OCI-M2 (cell line): ENCODE measurements around the gene RPL26.
"Not testable (repeated sequence)": the region's sequence is repeated elsewhere in the genome, so short reads cannot be mapped to it uniquely, and the experiment has no call there.

Source experiments
- DNase-seq: peaks from one replicate; lab custom pipeline; 2025; ENCODE audit not compliant: unreplicated experiment; lab: John Stamatoyannopoulos, UW

Gene RPL26

DNA sequence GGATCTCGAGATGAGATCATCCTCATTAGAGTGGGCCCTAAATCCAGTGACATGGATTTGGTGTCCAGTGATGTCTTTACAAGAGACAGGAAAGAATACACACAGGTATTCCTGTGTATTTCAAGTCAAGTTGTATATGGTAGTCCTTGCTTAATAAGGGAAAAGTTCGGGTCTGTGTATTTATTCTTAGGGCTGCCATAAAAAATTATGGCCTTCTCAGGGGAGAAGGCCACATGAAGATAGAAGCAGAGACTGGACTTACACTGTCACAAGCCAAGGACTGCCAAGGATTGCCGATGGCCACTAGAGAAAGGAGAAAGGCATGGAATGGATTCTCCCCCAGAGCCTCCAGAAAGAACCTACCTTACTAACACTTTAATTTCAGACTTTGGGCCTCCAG lies 14.8 kb downstream of the RPL26 start:
- no peak for DNase-seq

DNA sequence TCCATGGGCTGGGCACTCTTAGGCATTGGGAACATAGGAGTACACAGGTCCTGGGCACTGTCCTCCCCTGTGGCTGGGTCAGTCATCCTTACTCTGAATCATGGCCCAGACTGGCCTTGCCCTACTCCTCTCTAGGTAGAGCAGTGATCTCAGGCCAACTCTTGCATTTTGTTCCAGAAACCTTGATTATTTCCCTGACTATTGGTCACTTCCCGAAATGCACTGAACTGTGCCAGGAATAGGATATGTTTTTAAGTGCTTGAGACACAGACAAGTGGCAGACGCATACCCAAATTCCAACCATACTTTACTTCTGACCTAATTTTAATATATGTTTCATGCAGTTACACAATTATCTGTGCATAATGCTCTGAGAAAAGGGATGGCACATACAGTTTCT lies 16.8 kb downstream of the RPL26 start:
- DNase-seq, result no peak

DNA sequence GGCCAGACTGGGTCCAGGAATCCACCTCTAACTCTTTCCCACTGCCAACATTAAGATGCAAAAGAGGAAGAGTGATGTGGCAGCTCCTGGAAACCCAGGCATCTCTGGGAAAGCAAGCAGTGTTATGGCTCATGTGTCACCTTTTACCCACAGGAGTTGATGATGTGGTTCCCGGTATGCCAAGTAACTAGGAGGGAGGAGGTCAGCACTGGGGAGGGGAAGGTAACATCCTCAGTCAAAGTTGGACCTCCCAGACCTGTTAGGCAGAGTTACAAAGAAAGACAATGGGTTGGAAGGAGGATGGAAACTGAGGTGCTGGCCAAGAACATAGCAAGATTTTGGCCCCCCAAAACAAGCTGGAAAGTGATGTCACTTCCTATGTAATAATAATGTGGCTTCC lies 17.9 kb downstream of the RPL26 start:
- DNase-seq, result no peak

DNA sequence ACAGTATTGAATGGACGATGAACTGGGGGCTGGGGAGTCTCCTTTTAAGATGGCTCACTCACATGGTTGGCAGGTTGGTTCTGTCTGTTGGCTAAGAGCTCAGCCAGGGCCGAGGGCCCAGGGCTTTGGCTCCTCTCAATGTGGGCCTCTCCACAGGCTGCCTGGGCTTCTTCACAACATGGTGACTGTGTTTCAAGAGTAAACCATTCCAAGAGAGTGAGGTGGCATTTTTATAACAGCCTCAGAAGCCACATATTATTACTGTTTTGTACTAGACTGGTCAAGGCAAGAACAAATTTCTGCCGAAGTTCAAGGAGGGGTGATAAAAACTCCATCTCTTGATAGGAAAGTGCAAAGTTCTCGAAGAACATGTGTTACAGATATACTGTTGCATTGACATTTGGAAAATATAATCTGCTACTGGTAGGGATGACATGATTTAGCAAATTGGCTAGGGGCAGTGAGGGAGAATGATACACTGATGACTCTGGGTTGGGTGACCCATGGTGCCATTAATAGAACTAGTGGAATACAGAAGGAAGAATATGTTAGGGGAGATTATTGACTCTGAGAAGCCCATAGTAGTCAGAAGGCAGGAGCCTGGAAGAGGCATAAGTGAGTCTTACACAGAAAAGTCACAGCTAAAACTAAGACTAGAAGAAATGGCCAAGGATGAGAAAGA lies 20.2 kb downstream of the RPL26 start:
- DNase-seq, result no peak

DNA sequence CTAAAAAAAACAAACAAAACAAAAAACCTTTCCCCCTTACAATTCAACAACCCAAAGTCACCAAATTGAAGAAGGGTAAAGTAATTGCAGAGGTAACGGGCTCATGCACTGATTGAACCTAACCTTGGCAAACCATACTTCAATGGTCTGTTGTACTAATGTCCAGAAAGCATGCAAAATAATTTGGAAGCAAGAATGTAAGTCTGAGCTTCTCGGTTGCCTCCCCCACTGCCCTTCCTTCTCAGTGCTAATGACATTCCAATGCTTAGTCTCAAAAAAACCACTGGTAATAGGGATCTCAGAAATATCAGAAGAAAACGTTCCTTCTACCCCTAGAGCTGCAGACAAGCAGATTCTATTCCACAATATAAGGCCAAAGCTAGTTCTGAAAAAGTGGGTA lies 22.2 kb downstream of the RPL26 start:
- DNase-seq, result no peak

DNA sequence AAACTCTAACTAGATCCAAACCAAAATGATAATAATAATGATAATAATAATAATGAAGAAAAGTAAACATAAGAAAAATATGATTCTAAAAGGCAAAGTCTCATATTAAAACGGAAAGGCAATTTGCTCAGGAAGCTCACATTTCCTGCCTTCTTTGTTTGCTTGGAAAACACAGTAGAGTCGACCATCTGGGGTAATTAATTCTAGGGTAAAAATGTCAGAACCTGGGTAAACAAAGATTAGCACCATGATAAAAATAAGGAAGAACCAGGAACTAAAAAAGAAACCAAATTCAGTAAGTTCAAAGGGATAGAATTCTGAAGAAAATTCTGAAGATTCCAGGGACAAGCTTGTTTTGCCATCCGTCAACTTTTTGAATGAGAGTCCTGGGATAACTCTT lies 22.7 kb downstream of the RPL26 start:
- no peak for DNase-seq

DNA sequence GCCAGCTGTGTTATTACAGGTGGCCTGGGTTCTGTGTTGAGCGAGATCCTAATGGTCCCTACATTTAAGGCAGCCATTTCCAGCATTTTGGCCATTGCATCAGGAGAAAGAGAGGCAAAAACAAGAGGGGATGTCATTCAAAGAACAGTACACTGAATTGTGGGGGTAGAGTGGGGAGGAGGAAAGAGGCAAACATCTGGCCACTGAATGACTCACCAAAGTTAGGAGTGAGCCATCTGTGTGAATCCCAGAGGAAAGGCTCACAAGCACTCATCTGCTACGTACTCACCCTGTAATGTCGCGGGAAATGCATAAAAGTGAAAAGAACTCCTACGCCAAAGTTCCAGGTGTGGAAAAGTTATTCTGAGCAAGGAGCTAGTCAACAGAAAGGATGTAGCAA lies 23.2 kb downstream of the RPL26 start:
- no peak for DNase-seq

DNA sequence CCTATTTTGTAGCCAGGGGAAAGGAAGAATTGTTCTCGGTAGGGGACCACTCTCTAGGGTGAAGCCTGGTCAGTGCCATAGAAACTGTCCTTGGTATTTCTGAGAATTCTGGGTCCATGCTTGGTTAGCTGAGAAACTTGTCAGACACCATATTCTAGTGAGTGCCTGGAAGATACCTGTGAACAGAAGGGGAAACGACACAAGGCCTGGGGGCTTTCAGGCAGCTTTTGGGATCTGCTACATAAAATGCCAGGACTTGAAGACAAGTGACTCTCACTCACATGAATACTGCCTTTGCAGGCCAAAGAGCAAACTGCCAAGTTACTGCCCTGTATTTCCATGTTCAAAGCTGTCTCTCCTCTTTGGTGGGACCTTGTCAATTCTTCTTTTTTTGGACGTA lies 25.1 kb downstream of the RPL26 start:
- no peak for DNase-seq

DNA sequence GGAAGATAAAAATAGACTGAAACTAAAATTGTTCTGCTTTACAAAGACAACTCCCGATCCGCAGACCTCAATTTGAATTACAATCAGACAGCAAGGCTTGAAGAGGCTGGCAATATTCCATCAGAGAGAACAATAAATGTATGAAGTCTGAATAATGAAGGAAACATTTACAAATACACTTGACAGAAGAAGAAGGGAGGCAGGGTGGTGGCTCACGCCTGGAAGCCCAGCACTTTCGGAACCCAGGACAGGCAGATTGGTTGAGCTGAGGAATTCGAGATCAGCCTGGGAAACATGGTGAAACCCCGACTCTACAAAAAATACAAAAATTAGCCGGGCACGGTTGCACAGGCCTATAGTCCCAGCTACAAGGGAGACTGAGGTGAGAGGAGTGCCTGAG lies 28.8 kb downstream of the RPL26 start:
- no peak for DNase-seq

DNA sequence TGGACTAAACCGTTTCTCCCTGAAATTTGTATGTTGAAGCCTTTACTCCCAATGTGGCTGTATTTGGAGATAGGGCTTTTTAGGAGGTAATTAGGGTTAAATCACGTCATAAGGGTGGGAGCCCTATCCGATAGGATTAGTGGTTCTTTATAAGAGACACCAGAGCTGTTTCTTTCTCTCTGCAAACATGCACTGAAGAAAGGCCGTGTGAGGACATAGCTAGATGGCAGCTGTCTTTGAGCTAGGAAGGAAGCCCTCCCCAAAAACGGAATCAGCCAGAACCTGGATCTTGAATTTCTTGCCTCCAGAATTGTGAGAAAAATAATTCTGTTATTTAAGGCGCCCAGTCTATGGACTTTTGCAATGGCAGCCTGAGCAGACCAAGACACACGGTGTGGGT lies 29.3 kb downstream of the RPL26 start:
- DNase-seq, result no peak

DNA sequence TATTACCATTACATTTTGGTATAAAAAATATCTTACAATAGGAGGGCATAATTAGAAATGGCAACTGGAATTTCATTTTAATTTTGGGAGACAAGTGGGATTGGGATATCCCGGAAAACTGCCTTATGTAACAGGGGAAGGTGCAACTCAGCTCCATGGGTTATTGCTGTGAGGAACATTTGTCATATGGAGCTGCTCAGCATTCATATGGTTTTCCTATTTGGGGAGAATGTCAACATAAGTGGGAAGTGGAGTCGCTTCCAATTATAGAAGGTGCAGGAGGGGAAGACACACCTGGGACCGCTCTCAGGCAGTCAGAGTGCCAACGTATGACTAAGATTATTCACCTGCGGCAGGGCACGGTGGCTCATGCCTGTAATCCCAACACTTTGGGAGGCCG lies 32.7 kb downstream of the RPL26 start:
- no peak for DNase-seq

DNA sequence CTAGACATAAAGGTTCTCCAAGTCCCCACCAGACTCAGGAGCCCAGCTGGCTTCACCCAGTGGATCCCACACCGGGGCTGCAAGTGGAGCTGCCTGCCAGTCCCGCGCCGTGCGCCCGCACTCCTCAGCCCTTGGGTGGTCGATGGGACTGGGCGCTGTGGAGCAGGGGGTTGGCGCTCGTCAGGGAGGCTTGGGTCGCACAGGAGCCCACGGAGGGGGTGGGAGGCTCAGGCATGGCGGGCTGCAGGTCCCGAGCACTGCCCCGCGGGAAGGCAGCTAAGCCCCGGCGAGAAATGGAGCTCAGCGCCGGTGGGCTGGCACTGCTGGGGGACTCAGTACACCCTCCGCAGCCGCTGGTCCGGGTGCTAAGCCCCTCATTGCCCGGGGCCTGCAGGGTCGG lies 36.0 kb downstream of the RPL26 start:
- not testable (repeated sequence) for DNase-seq

DNA sequence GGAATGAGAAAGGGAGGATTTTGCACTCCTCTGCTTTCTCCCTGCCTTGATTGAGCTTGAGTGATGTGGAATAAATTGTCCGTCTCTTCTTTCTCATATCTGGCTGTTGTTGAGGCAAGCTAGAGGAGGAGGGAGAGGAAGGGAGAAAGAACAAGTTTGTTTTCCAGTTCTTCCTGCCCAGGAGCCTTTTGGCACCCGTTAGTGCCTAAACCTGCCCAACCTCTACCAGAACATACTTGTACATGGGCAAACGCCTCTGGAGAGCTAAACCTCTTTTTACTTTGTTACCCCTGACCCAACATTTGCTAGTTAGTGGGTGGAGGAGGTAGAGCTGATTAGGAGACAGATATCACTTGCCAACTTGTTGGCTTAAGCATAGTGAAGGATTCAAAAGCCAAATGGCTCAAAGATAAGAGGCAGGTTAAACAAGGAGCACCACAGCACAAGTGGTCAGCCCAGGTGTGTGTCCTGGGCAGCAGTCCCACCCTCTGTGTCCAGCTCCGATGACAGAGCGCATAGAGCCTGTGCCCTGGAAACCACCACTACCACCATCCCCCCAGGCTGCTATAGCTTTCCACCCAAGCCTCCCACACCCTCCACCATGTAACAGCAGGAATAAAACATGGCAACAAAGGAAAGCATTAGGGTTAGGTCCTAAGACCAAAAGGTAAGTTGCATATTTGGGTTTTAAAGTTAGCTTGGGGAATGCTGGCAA lies 36.9 kb downstream of the RPL26 start:
- no peak for DNase-seq

DNA sequence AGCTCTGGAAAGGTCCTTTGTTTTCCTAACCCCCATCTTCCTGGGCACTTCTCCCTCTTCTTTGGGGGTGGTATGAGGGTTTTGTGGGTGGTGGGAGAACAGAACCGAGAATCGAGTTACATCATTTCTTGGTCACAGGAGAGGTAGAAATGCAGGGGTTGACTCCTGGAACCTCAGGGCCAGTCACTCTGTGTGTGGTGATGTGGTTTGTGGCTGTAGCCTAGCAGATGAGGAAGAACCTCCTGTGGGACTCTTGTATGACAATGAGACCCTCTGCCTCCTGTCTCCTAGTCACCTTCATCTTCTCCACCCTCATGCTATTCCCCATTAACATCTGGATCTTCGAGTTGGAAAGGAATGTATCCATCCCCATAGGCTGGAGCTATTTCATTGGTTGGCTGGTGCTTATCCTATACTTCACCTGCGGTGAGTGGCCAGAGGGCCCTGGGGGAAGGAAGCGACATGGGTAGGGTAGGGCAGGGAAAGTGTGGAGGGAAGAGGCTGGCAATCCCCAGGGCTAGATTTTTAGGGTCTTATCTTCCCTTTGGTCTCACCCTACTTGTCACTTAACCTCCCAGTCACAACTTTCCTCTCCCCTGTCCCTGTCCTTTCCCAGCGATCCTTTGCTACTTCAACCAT lies 37.8 kb downstream of the RPL26 start:
- no peak for DNase-seq

DNA sequence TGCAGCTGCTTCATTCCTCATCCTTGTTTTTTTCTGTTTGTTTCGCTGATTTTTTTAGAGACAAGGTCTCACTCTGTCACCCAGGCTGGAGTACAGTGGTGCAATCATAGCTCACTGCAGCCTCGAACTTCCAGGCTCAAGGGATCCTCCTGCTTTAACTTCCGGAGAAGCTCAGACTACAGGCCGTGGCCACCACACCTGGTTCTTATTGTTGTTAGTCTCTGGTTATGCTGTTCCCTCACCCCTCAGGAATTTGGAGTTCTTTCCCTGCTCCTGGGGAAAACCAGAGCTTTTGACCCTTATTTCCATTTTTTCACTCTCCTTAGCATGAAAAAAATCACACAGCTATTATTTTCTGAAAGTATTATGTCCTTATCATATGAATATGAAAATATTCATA lies 41.5 kb downstream of the RPL26 start:
- no peak for DNase-seq

DNA sequence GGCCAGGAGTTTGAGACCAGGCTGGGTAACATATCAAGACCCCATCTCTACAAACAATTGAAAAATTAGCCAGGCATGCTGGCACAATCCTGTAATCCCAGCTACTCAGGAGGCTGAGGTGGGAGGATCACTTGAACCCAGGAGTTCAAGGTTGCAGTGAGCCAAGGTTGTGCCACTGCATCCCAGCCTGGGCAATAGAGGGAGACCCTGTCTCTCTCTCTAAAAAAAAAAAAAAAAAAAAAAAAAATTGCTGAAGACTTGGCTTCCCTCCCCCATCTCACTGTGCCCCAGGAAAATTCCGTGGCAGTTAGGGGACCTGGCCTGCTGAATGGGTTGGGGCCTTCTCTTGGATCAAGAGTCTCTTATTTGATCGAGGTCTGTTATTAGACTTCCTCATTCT lies 43.5 kb downstream of the RPL26 start, which contains the start of gene ODF4:
ODF4 (plus strand) TSS at position 301 of the 400 bp plus-strand sequence. CDS start 212 bp downstream, outside the sequence.
- DNase-seq, result no peak

DNA sequence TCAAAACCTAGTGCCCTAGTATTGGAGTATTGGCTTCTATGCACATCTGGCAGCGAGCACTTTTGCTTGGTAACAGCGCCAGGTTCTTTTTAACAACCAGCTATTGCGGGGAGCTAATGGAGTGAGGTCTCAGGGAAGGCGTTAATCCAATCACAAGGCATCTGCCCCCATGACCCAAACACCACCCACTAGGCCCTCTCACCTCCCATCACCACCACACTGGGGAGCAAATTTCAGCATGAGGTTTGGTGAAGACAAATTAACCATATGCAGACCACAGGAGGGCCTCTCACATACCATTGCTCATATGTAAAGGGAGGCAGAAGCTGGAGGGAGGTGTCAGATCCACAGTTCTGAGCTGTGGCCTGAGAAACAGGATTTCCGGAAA lies 44.2 kb downstream of the RPL26 start:
- DNase-seq, result no peak

DNA sequence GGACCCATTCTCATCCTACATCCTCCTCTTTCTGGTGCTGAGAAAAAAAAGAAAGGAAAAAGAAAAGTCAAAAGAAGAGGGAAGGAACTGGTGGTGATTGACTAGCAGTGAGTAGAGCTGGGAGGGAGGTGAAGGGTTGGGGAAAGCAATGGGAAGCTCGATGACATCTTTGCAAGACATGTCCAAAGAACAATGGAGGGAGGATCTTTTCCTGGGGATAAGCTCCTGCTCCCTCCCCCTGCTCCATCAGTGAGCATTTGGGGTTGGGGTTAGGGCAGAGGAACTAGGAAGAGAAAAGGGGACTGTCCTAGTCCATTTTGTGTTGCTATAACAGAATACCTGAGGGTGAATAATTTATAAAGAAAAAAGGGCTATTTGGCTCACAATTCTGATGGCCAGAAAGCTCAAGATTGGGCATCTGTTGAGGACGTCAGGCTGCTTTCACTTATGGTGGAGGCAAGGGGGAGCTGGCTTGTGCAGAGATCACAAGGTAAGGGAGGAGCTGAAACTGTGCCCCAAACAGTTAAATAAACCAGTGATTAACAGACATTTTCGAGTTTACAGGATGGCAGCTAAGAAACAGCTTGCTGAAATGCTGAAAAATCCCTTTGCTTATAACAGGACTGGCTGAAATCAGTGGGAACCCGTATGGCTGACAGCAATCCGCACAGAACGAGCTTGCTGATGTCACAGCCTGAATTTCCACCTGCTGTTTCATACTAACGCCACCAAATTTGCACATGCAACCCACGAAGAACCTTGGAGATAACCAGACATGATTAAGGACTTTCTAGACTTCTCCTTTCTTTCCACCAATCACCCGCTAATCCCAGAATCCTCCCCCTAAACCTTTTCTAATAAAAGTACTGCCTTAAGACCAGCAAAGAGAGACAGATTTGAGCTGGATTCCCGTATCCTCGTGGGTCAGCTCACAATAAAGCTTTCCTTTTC lies 44.9 kb downstream of the RPL26 start:
- no peak for DNase-seq

DNA sequence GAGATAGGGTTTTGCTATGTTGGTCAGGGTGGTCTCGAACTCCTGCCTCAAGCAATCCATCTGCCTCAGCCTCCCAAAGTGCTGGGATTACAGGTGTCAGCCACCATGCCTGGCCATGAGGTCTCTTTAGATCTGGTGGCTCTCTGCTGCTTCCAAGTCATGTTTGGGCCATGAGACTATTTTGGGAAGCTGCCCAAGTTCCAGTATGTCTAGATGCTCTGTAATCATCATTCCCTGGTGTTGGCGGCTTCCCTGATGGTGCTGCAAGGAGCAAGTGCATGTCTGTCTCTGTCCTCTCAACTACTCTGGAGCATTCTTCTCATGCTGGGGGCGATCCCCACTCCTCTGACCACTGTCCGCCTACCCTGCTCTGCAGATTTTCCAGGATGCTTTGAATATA lies 49.7 kb downstream of the RPL26 start:
- no peak for DNase-seq

DNA sequence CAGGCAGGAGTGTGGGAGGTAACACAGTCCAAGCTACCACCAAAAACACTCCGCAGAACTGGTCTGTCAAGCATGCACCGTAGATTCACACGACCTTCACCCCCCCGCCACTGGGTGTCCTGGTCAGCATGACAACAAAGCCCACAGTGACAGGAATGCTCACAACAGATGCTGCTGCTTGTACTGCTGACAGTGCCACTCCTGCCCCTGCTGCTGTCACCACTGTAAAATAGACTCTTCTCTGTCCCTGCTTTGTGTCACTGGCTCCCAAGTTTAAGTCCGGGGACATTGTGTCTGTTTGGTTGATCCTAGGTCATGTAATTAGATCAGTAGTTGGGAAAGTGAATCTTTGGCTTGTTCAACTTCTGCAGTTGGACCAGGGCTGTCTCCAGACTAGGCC lies 50.3 kb downstream of the RPL26 start:
- DNase-seq, result no peak

DNA sequence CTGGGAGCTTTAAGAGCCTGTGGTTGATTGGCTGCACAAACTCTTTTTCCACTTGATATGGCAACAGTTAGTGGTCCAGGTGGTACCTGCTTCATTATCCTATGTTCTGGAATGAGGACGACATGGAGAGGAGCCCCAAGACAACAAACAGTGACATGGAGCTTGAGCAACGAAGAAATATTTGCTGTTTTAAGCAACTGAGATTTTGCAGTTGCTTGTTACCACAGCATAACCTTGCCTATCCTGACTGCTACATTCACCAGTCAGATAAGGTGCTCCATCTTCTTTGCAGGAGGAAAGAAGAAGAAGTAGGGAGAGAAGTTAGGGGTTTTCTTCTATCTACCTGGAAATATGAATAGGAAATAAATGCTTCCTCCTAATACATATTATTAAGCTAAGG lies 50.9 kb downstream of the RPL26 start:
- no peak for DNase-seq
